Stomach smooth muscle (tissue), 2 donors: ENCODE results near the gene CA5A.
"Not testable (repeated sequence)": the region's sequence is repeated elsewhere in the genome, so short reads cannot be mapped to it uniquely, and the experiment has no call there.

Source experiments
- H3K27ac ChIP-seq: one replicate; pipeline ENCODE4 v1.7.0; 2013; ENCODE audit warnings: mild to moderate bottlenecking, low read length, inconsistent platforms
- H3K27me3 ChIP-seq, 2 donors: one replicate each; pipeline ENCODE4 v1.7.0; 2013; ENCODE audit warnings: low read length in 2 of 2; ENCODE audit not compliant: insufficient read depth in 2 of 2, control insufficient read depth in 1 of 2
- H3K36me3 ChIP-seq, 2 donors: one replicate each; pipeline ENCODE4 v1.7.0; 2013; ENCODE audit warnings: low read length in 2 of 2; ENCODE audit not compliant: control insufficient read depth in 2 of 2, insufficient read depth in 2 of 2
- H3K4me1 ChIP-seq: one replicate; pipeline ENCODE4 v1.7.0; 2013; ENCODE audit warnings: low read length; ENCODE audit not compliant: control insufficient read depth, insufficient read depth
- H3K4me3 ChIP-seq, 2 donors: one replicate each; pipeline ENCODE4 v1.7.0; 2013; ENCODE audit warnings: low read length in 2 of 2
- H3K9ac ChIP-seq, 2 donors: one replicate each; pipeline ENCODE4 v1.7.0; 2013; ENCODE audit warnings: low read length in 2 of 2, mild to moderate bottlenecking in 1 of 2
- H3K9me3 ChIP-seq, 2 donors: one replicate each; pipeline ENCODE4 v1.7.0; 2013; ENCODE audit warnings: low read length in 2 of 2; ENCODE audit not compliant: control insufficient read depth in 2 of 2
- donor health status: healthy.
- donor health status: Pancreatic carcinoma.

The CA5A gene

GRCh38 chr16:87874639-87875427, 61.5 kb downstream of the CA5A start:
- Histone ChIP-seq H3K9me3 (no peaks in the 10 kb centered on the region), H3K4me3 (no peak overlapping the region), H3K36me3 (no peaks in the 10 kb centered on the region), H3K27ac (no peak overlapping the region), H3K27me3 (peaks cover 4 to 6% of the 10 kb centered on the region in 2 donors), H3K9ac (no peak overlapping the region), H3K4me1 (peaks cover 2% of the 10 kb centered on the region)

- H3K27ac ChIP-seq, result not testable (repeated sequence)
Measured at GRCh38 chr16:87870418-87871291, 65.7 kb downstream of the CA5A start.

GRCh38 chr16:87869879-87870417, 66.4 kb downstream of the CA5A start:
- H3K9me3 ChIP-seq, H3K27me3 ChIP-seq, H3K36me3 ChIP-seq, H3K4me3 ChIP-seq, H3K9ac ChIP-seq, H3K27ac ChIP-seq: not testable (repeated sequence)
- H3K4me1 ChIP-seq, result peaks cover 15% of the 10 kb centered on the region

More at GRCh38 chr16:87870418-87871291, 65.7 kb downstream of the CA5A start:
- not testable (repeated sequence) for H3K4me3 ChIP-seq, H3K9me3 ChIP-seq, H3K27me3 ChIP-seq, H3K36me3 ChIP-seq, H3K4me1 ChIP-seq, H3K9ac ChIP-seq

- Histone ChIP-seq H3K4me1 (peaks cover 18% of the 10 kb centered on the region), H3K27ac (peak within 1 kb of the TSS; percentile 49), H3K4me3 (peak within 1 kb of the TSS; percentile 61 to 75), H3K9ac (peak within 1 kb of the TSS; percentile 55 to 69)
- H3K36me3 ChIP-seq, H3K27me3 ChIP-seq, H3K9me3 ChIP-seq: not testable (repeated sequence)
Measured at GRCh38 chr16:87869061-87869878, 67.1 kb downstream of the CA5A start, which contains the start of gene SLC7A5. SLC7A5 (minus strand) TSS chr16:87869507; CDS start chr16:87869422, 85 bp downstream.

GRCh38 chr16:87868254-87869029, 67.9 kb downstream of the CA5A start:
- not testable (repeated sequence) for H3K9me3 ChIP-seq, H3K36me3 ChIP-seq, H3K27me3 ChIP-seq
- peak overlapping the region; percentile 61 to 75 for H3K4me3 ChIP-seq
- H3K27ac ChIP-seq, result peak overlapping the region; percentile 49
- H3K9ac ChIP-seq, result peak overlapping the region; percentile 55 to 69
- H3K4me1 ChIP-seq, result peaks cover 19% of the 10 kb centered on the region

GRCh38 chr16:87865902-87866555, 70.3 kb downstream of the CA5A start:
- H3K27ac ChIP-seq, H3K9ac ChIP-seq, H3K27me3 ChIP-seq, H3K36me3 ChIP-seq, H3K9me3 ChIP-seq: not testable (repeated sequence)
- peaks cover 39% of the 10 kb centered on the region for H3K4me1 ChIP-seq
- peak overlapping the region in 1 of 2 donors; percentile 49 for H3K4me3 ChIP-seq

- H3K36me3 ChIP-seq, result no peaks in the 10 kb centered on the region
- H3K4me3 ChIP-seq, result no peak overlapping the region
- H3K4me1 ChIP-seq, result peaks cover 50% of the 10 kb centered on the region
- no peaks in the 10 kb centered on the region for H3K9me3 ChIP-seq
- peak overlapping the region; percentile 53 for H3K27ac ChIP-seq
- no peaks in the 10 kb centered on the region for H3K27me3 ChIP-seq
- peak overlapping the region in 1 of 2 donors; percentile 15 for H3K9ac ChIP-seq
Measured at GRCh38 chr16:87864331-87864989, 71.9 kb downstream of the CA5A start.

- H3K4me1 ChIP-seq, result peaks cover 59% of the 10 kb centered on the region
- H3K4me3 ChIP-seq, H3K9me3 ChIP-seq, H3K9ac ChIP-seq, H3K27me3 ChIP-seq, H3K36me3 ChIP-seq: not testable (repeated sequence)
- H3K27ac ChIP-seq, result peak overlapping the region; percentile 58
Measured at GRCh38 chr16:87863327-87863635, 73.0 kb downstream of the CA5A start.

- not testable (repeated sequence) for H3K27me3 ChIP-seq, H3K9ac ChIP-seq, H3K4me3 ChIP-seq, H3K36me3 ChIP-seq, H3K9me3 ChIP-seq
- H3K4me1 ChIP-seq, result peaks cover 63% of the 10 kb centered on the region
- H3K27ac ChIP-seq, result peak overlapping the region; percentile 58
Measured at GRCh38 chr16:87862597-87863326, 73.6 kb downstream of the CA5A start.
